ES-I3 (cell line): Measurements from ENCODE around the gene F11R.
"Not testable (repeated sequence)": the region's sequence is repeated elsewhere in the genome, so short reads cannot be mapped to it uniquely, and the experiment has no call there.

Source experiments
- H3K36me3 ChIP-seq: 2 replicates; pipeline ENCODE4 v1.6.1; 2013; ENCODE audit warnings: mild to moderate bottlenecking, low read length, control low read depth, moderate library complexity; ENCODE audit not compliant: insufficient read depth
- H3K4me1 ChIP-seq: 2 replicates; pipeline ENCODE4 v1.6.1; 2013; ENCODE audit warnings: mild to moderate bottlenecking, control low read depth, low read length; ENCODE audit not compliant: insufficient read depth
- H3K9ac ChIP-seq: 2 replicates; pipeline ENCODE4 v1.6.1; 2013; ENCODE audit warnings: low read depth, mild to moderate bottlenecking, low read length, moderate library complexity
- H3K9me3 ChIP-seq: 2 replicates; pipeline ENCODE4 v1.6.1; 2013; ENCODE audit warnings: mild to moderate bottlenecking, low read length, moderate library complexity; ENCODE audit not compliant: control insufficient read depth, insufficient read depth

Gene F11R

DNA sequence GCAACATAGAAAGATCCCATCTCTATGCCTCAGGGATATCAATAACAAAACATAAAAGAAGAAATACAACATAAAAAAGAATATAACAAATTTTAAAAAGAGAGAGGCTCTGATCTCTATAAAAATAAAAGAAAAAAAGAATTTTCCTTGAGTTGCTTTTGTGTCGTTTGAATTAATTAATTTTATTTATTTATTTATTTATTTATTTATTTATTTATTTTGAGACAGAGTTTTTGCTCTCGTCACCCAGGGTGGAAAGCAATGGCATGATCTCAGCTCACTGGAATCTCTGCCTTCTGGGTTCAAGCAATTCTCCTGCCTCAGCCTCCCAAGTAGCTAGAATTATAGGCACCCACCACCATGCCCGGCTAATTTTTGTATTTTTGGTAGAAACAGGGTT lies 8.5 kb downstream of the F11R start:
- no peaks in the 10 kb centered on the region for H3K9me3 ChIP-seq
- peaks cover 18% of the 10 kb centered on the region for H3K4me1 ChIP-seq
- no peaks in the 10 kb centered on the region; the same call in 1 of the 2 replicates for H3K36me3 ChIP-seq
- H3K9ac ChIP-seq: no peak overlapping the region

DNA sequence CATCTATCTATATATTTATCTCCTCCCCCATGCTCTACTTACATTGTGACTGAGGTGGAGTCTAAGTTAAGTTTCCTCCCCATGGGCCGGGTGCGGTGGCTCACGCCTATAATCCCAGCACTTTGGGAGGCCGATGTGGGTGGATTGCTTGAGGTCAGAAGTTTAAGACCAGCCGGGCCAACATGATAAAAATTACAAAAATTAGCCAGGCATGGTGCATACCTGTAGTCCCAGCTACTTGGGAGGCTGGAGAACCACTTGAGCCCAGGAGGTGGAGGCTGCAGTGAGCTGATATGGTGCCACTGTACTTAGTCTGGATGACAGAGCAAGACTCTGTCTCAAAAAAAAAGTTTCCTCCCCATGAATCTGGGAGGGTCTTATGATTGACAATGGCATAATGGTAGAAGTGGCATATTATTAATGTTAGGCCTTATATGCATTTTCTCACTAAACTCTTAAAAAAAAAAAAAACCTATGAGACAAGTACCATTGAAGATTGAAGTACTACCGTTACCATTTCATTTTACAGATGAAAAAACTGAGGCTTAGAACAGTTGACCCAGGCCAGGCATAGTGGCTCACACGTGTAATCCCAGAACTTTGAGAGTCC lies 11.2 kb downstream of the F11R start:
- H3K36me3 ChIP-seq: no peaks in the 10 kb centered on the region
- H3K9ac ChIP-seq: no peak overlapping the region
- H3K9me3 ChIP-seq: no peaks in the 10 kb centered on the region
- H3K4me1 ChIP-seq: peaks cover 18% of the 10 kb centered on the region

DNA sequence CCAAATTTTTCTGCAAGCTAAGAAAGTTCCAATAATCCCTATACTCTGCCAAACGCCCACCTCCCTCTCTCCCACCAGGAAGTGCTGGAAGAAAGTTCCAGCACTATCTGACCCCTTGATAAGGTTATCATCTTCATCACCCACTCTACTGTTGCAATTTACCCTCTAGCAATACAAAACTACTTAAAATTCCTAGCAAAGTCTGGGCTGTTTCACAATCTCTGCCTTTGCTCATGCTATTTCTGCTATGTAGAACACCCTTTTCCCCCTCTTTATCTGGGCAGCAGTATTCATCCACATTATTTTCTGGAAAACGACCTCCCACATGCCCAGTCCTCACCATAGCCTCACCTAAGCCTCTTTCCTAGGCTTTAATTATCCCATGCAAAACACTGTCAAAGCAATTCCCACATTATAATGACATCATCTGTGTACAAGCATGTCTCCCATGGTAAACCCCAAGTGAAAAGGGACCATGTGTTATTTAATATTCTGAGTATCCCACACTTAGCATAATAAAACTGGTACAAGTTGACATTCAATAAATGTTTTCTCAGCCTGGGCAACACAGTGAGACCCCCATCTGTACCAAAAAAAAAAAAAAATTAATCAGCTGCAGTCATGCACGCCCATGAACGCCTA lies 12.0 kb downstream of the F11R start:
- Histone ChIP-seq H3K4me1 (peaks cover 13% of the 10 kb centered on the region), H3K9ac (no peak overlapping the region), H3K9me3 (no peaks in the 10 kb centered on the region)

DNA sequence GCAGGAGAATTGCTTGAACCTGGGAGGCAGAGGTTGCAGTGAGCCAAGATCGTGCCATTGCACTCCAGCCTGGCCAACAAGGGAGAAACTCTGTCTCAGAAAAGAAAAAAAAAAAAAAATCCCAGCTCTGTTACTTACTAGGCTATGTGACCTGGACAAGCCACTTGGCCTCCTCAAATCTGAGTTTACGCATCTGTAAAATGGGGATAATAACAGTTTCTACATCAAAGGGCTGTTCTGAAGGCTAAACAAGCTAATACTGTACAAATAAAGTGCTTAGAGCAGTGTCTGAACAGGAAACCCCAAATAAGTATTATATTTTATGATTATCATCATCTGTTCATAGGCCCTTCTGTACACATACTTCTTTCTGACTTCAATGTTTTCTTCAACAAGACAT lies 13.6 kb downstream of the F11R start:
- Histone ChIP-seq H3K4me1 (no peaks in the 10 kb centered on the region), H3K36me3 (no peaks in the 10 kb centered on the region), H3K9ac (no peak overlapping the region), H3K9me3 (no peaks in the 10 kb centered on the region)

More for the DNA sequence above, 12.0 kb downstream of the F11R start:
- H3K36me3 ChIP-seq: no peaks in the 10 kb centered on the region

DNA sequence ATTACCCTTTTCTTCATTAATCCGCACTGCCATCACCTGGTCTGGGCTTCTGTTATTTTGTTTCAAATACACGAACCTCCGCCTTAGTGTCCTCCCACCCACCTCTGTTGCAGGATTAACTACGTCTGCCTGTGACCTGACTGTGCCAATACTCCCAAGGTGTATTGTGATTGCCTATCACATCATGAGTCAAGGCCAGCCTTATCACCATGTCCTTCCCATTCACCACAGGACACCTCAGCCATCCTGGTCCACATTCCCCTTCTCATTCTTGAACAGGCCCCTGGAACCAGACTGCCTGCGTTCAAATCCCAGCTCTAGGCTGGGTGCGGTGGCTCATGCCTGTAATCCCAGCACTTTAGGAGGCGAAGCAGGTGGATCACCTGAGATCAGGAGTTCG lies 14.4 kb downstream of the F11R start:
- H3K4me1 ChIP-seq: no peaks in the 10 kb centered on the region
- no peaks in the 10 kb centered on the region for H3K9me3 ChIP-seq
- no peaks in the 10 kb centered on the region; the same call in 1 of the 2 replicates for H3K36me3 ChIP-seq
- H3K9ac ChIP-seq: no peak overlapping the region

DNA sequence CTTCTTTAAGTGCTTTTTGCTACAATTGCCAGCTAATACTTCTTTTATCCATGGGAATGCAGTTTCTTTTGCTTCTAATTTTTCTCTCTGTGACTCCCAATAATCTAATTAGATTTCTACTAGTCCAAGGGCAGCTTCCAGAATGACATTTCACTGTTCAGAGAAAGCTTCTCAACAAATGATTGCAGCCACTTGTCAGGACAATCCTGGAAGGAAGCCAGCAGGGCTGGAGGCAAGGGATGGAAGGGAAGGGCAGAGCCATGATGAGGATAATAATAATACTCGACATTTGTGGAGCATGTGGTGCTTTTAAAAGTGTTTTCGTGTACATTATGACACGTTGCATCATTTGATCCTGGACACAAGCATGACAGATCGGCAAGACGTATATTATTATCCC lies 19.4 kb downstream of the F11R start:
- Histone ChIP-seq H3K36me3 (peaks cover 24% of the 10 kb centered on the region), H3K9me3 (no peaks in the 10 kb centered on the region), H3K4me1 (peaks cover 5% of the 10 kb centered on the region; the same call in 1 of the 2 replicates), H3K9ac (no peak overlapping the region)

DNA sequence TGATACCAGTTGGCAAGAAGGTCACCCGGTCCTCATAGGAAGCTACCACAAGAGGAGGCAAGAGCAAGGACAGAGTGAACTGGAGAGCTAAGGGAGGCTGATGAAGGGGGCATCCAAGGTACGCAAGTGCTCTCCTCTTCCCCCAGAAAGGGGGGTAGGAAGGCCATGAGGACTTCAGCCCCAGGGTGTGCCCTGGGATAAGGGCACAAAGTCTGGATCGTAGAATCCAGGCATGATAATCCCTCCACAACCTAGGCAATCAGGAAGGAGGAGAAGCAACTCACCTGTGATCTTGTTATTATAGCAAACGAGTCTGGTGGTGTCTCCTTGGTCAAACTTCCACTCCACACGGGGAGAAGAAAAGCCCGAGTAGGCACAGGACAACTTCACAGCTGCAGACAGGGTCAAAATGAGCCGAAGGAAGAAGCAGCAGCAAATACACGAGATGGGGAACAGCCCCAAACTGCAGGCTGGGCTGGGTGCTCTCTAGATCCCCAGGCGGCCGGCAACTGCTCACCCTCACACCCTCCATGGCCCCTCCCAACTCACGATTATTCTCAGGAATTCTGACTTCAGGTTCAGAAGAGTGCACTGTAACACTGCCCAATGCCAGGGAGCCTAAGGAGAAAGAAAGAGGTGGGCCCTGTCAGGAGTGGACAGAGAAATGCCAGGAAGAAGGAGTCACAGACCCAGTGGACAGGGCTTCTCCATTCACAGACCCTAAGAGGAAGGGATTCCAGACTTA lies 20.0 kb downstream of the F11R start:
- no peak overlapping the region for H3K9ac ChIP-seq
- H3K4me1 ChIP-seq: peaks cover 5% of the 10 kb centered on the region; the same call in 1 of the 2 replicates
- H3K36me3 ChIP-seq: peaks cover 24% of the 10 kb centered on the region
- no peaks in the 10 kb centered on the region for H3K9me3 ChIP-seq

DNA sequence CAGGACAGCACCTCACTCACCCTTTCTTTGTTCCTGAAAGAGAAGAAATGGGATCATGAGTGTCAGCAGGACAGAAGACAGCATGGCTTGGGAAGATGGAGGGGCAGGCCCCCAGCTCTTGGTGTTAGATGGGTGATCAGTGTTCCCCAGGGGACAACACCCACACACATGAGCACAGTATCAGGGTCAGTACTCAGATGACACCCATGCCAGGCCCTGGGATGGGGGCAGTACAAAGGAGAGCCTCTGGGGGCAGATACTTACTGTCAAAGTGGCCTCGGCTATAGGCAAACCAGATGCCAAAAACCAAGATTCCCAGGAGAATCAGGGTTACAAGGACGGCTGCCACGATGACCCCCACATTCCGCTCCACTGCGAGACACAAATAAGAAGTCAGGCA lies 21.6 kb downstream of the F11R start:
- H3K36me3 ChIP-seq: peaks cover 24% of the 10 kb centered on the region
- H3K9ac ChIP-seq: no peak overlapping the region
- peaks cover 5% of the 10 kb centered on the region; the same call in 1 of the 2 replicates for H3K4me1 ChIP-seq
- H3K9me3 ChIP-seq: no peaks in the 10 kb centered on the region

DNA sequence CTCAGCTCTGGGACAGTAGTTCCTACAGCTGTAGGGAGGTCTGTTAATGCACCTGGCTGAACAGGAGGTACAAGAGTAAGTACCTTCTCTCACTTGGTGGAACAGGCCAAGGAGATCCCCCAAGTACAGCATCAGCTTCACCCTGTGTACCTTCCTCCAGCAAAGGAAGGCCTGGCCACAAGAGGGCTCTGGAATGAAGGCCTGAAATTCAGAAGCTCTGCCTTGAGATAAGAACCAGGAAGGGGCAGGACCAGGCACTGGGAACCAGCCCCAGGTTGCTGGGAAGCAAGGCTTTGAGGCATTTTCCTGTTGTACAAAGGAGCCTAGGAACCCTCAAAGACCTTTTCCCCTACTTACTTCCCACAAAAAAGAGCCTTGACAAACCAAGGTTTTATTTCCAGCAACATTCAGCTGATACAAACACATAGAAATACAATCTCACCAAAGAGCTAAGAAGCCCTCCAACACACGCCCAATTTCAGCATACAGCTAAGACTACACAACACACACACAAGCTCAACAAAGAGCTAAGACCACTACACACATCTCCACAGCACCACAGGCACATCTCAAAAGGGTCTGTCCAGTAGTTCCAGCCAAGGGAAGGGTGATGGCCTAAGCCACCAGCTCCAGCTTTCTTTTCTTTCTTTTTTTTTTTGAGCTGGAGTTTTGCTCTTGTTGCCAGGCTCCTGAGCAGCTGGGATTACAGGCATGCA lies 23.5 kb downstream of the F11R start:
- H3K36me3 ChIP-seq: peaks cover 24% of the 10 kb centered on the region
- H3K4me1 ChIP-seq: peaks cover 5% of the 10 kb centered on the region; the same call in 1 of the 2 replicates
- no peaks in the 10 kb centered on the region for H3K9me3 ChIP-seq
- no peak overlapping the region for H3K9ac ChIP-seq

DNA sequence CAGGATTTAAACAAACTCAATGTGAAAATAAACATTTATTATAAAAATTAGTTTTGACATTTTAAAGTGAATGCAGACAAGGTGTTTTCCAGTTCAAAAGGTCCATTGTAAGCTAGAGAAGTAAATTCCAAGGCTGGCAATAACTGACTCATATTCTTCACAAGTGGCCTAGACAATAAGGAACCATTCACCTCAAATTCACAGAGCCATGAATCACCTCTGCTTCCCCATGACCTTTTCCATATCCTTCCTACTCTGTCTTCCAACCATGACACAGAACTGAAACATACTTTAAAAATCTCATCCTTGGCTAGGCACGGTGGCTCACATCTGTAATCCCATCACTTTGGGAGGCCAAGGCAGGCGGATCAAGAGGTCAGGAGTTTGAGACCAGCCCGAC lies 24.8 kb downstream of the F11R start:
- peaks cover 24% of the 10 kb centered on the region for H3K36me3 ChIP-seq

DNA sequence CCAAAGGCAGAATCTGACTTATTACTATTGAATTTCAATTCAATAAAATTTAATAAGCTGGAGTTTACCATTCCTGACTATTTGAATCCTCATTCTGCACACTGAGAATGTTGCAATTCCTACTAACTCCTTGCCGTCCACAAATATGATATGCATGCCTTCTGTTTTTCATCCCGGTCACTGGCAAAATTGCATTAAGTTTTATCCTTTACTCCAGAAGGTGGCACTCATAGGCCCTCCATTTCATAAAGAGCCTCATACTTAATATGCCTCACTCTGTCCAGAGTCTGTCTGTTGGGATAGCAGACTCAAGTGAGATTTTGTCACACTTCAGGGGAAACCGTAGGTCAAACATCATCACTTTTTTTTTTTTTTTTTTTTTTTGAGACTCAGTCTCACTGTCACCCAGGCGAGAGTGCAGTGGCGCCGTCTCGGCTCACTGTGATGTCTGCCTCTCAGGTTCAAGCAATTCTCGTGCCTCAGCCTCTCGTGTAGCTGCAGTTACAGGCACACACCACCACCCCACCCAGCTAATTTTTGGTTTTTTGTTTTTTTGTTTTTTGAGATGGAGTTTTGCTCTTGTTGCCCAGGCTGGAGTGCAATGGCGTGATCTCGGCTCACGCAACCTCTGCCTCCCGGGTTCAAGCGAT lies 27.3 kb downstream of the F11R start:
- H3K9me3 ChIP-seq: no peaks in the 10 kb centered on the region
- H3K4me1 ChIP-seq: peaks cover 9% of the 10 kb centered on the region; the same call in 1 of the 2 replicates
- H3K36me3 ChIP-seq: peaks cover 10% of the 10 kb centered on the region
- no peak overlapping the region for H3K9ac ChIP-seq

More for the DNA sequence above, 24.8 kb downstream of the F11R start:
- Histone ChIP-seq H3K9ac (no peak overlapping the region), H3K4me1 (peaks cover 5% of the 10 kb centered on the region; the same call in 1 of the 2 replicates), H3K9me3 (no peaks in the 10 kb centered on the region)

DNA sequence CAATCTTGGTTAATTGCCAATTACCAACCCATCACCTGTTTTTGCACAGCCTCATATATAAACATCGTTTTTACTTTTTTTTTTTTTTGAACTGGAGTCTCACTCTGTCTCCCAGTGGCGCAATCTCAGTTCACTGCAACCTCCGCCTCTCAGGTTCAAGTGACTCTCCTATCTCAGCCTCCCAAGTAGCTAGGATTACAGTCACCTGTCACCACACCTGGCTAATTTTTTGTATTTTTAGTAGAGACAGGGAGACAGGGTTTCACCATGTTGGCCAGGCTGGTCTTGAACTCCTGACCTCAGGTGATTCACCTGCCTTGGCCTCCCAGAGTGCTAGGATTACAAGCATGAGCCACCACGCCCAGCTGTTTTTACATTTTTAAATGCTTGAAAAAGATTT lies 28.9 kb downstream of the F11R start:
- not testable (repeated sequence) for H3K36me3 ChIP-seq, H3K9ac ChIP-seq, H3K9me3 ChIP-seq
- peaks cover 20% of the 10 kb centered on the region for H3K4me1 ChIP-seq

DNA sequence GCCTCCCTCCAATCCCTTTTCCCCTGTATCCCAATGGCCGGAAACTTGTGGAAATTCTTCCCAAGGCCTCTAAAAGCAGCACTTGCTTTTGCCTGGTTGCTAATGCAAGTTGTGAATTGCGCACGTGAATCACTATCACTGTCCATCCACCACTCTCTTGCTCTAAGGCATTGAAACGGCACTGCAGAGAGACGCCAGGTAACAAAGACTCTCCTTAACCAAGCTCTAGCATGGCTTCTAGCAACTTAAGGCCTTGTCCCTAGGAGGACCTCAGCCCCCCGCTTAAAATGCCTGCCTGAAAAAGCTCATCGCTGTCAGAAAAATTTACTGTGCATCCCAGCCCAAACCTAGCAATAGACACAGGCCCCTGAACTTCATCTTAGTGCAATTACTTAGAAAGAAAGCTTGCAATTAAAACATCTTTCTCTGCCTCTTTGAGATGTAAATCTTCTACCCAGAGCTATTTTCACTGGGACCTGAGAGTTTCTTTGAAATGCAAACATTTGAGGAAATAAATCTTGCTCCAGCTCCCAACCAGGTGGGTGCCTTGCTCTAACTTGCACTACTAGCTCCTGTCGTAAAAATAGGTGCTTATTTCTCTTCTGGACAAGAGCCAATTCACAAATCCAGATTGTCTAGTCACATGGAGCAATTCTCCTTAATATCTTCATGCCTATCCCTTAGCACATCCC lies 33.4 kb downstream of the F11R start:
- Histone ChIP-seq H3K36me3 (no peaks in the 10 kb centered on the region), H3K4me1 (peaks cover 23% of the 10 kb centered on the region), H3K9ac (no peak overlapping the region), H3K9me3 (no peaks in the 10 kb centered on the region)
